IPS-NIHi7 (cell line): ENCODE data around the gene GAL3ST1.
"Not testable (repeated sequence)": the region's sequence is repeated elsewhere in the genome, so short reads cannot be mapped to it uniquely, and the experiment has no call there.

Source experiments
- DNase-seq: peaks from one replicate; pipeline ENCODE4 v3.0.0; 2012; ENCODE audit warnings: mixed read lengths; ENCODE audit errors: extremely low spot score

The GAL3ST1 gene

GRCh38 chr22:30596886-30597285, 22.4 kb upstream of the GAL3ST1 start:
- DNase-seq: no peak

- no peak for DNase-seq
Observed at GRCh38 chr22:30596199-30596598, 21.7 kb upstream of the GAL3ST1 start.

GRCh38 chr22:30592360-30592713, 17.9 kb upstream of the GAL3ST1 start:
- not testable (repeated sequence) for DNase-seq

GRCh38 chr22:30591588-30592359, 17.3 kb upstream of the GAL3ST1 start, which contains the start of gene PES1:
Gene PES1, minus strand, starts transcription at chr22:30591910. Its CDS starts 77 bp downstream, at chr22:30591833.
- DNase-seq: peak; percentile 97

GRCh38 chr22:30591191-30591587, 16.7 kb upstream of the GAL3ST1 start:
- DNase-seq: no peak

GRCh38 chr22:30586414-30586813, 11.9 kb upstream of the GAL3ST1 start:
- DNase-seq: no peak

- DNase-seq: no peak
Observed at GRCh38 chr22:30584441-30584840, 10.0 kb upstream of the GAL3ST1 start.

GRCh38 chr22:30582788-30583545, 8.5 kb upstream of the GAL3ST1 start:
- DNase-seq: no peak

- no peak for DNase-seq
Observed at GRCh38 chr22:30582051-30582450, 7.6 kb upstream of the GAL3ST1 start.

GRCh38 chr22:30580896-30581295, 6.4 kb upstream of the GAL3ST1 start:
- no peak for DNase-seq

- DNase-seq: no peak
Observed at GRCh38 chr22:30578481-30578880, 4.0 kb upstream of the GAL3ST1 start.

GRCh38 chr22:30575859-30576258, 1.4 kb upstream of the GAL3ST1 start:
- no peak for DNase-seq

- DNase-seq: peak; percentile 66
Observed at GRCh38 chr22:30574997-30575671, 669 bp upstream of the GAL3ST1 start.

GRCh38 chr22:30573594-30574094, 821 bp downstream of the GAL3ST1 start:
- DNase-seq: no peak

- no peak for DNase-seq
Observed at GRCh38 chr22:30572840-30573593, 1.4 kb downstream of the GAL3ST1 start.

GRCh38 chr22:30572210-30572609, 2.3 kb downstream of the GAL3ST1 start:
- no peak for DNase-seq

- DNase-seq: no peak
Observed at GRCh38 chr22:30569674-30570202, 4.7 kb downstream of the GAL3ST1 start.

- DNase-seq: peak; percentile 30
Observed at GRCh38 chr22:30568137-30568805, 6.2 kb downstream of the GAL3ST1 start.

- DNase-seq: not testable (repeated sequence)
Observed at GRCh38 chr22:30567277-30567676, 7.2 kb downstream of the GAL3ST1 start.

- no peak for DNase-seq
Observed at GRCh38 chr22:30566125-30566524, 8.3 kb downstream of the GAL3ST1 start.

GRCh38 chr22:30565341-30565740, 9.1 kb downstream of the GAL3ST1 start:
- DNase-seq: no peak
